Skeletal muscle satellite cell (primary cell): ENCODE results near the gene ADD1.
"Not testable (repeated sequence)": the region's sequence is repeated elsewhere in the genome, so short reads cannot be mapped to it uniquely, and the experiment has no call there.

Experiments used
- H3K27me3 ChIP-seq: 2 replicates; pipeline ENCODE4 v1.7.0; 2013; ENCODE audit warnings: low read length; ENCODE audit not compliant: control insufficient read depth, insufficient read depth
- H3K36me3 ChIP-seq: 2 replicates; pipeline ENCODE4 v1.7.0; 2013; ENCODE audit warnings: mild to moderate bottlenecking, control low read depth, low read length; ENCODE audit not compliant: insufficient read depth
- H3K4me1 ChIP-seq: 2 replicates; pipeline ENCODE4 v1.7.0; 2013; ENCODE audit warnings: low read length; ENCODE audit not compliant: control insufficient read depth, insufficient read depth
- H3K4me2 ChIP-seq: 2 replicates; pipeline ENCODE4 v1.7.0; 2013; ENCODE audit warnings: mild to moderate bottlenecking, low read length
- H3K4me3 ChIP-seq: 2 replicates; pipeline ENCODE4 v1.7.0; 2013; ENCODE audit warnings: low read length
- H3K9ac ChIP-seq: 2 replicates; pipeline ENCODE4 v1.7.0; 2013; ENCODE audit warnings: mild to moderate bottlenecking, low read depth, low read length, moderate library complexity
- H3K9me3 ChIP-seq: replicated peaks from 2 replicates; pipeline ENCODE4 v1.7.0; 2013; ENCODE audit warnings: mild to moderate bottlenecking, control low read depth, low read length

Gene ADD1

DNA sequence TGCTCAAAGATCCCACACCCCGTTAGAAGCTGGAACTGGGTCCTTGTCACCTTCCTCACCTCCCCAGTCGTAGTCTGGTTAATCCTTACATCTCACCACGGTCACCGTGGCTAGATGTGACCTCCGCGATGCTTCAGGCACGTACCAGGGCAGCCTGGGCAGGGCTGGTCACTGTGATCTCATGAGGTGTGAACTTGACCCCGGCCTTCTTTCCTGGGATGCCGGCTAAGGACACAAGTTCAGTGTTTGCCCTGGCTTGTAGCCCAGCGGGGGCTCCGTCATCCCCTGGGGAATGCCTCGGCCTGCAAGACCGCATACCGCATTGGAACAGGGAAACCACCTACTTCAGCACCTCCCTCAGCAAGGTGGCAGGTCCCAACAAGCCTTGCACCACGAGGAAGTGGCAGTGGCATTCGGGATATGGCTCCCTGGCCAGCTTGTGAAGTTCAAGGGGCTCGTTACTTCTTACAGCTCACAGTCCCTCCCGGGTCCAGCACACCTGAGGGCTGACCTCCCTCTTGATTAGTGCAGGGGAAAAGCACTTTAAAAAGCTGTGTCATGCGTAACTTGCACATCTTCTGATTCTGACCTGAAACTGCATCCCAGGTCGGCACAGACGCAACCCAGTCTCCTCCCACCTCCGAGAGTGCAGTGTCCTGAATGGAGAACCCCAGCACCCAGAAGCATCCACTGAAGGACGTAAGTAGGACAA, 93.7 kb downstream of the ADD1 start:
- peaks cover 39% of the 10 kb centered on the region for H3K4me1 ChIP-seq
- no peaks in the 10 kb centered on the region for H3K9me3 ChIP-seq
- H3K4me3 ChIP-seq, result no peak overlapping the region
- H3K4me2 ChIP-seq, result peak overlapping the region; percentile 95
- no peaks in the 10 kb centered on the region for H3K27me3 ChIP-seq
- peaks cover 52% of the 10 kb centered on the region for H3K36me3 ChIP-seq
- no peak overlapping the region for H3K9ac ChIP-seq

DNA sequence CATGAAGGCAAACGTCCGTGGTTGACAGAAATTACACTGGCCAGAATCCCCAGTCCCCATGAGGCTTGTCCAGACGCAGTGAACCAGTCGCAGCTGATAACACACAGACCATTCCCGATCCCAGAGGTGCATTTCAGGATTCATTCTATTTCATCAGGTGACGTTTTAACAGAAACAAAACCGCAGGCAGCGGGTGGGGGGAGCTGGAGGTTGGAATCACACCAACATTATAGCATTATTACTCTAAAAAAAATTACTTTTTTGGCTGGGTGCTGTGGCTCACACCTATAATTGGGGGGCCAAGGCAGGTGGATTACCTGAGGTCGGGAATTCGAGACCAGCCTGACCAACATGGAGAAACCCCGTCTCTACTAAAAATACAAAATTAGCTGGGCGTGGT, 94.3 kb downstream of the ADD1 start:
- no peak overlapping the region for H3K4me3 ChIP-seq

GRCh38 chr4:2938411-2938810, 94.8 kb downstream of the ADD1 start:
- H3K27me3 ChIP-seq, H3K9me3 ChIP-seq, H3K9ac ChIP-seq, H3K4me2 ChIP-seq, H3K4me3 ChIP-seq: not testable (repeated sequence)
- H3K4me1 ChIP-seq, result peaks cover 28% of the 10 kb centered on the region
- peaks cover 58% of the 10 kb centered on the region for H3K36me3 ChIP-seq

More for the DNA sequence above, 94.3 kb downstream of the ADD1 start:
- Histone ChIP-seq H3K9ac (no peak overlapping the region), H3K4me2 (no peak overlapping the region), H3K36me3 (peaks cover 54% of the 10 kb centered on the region), H3K9me3 (no peaks in the 10 kb centered on the region), H3K27me3 (no peaks in the 10 kb centered on the region), H3K4me1 (peaks cover 32% of the 10 kb centered on the region)

DNA sequence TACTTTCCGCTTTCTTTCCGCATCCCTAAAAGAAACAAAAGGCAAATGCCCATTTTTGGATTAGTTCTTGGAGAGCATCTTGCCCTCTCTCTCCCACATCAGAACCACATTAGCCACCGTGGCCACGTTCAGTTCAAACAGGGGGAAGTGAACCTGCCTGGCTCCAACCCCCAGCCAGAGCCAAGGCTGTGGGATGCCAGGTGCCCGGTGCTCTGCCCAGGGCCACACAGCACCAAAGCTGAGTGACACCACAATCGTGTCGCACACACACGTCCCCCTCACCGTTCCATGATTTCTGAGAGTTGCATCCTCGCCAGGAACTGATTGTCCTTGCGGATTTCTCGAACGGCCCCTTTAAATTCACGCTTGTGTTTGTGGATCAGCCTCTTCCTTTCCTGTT, 95.3 kb downstream of the ADD1 start:
- H3K4me1 ChIP-seq, result peaks cover 24% of the 10 kb centered on the region
- H3K27me3 ChIP-seq, result no peaks in the 10 kb centered on the region
- no peak overlapping the region for H3K4me2 ChIP-seq
- no peak overlapping the region for H3K9ac ChIP-seq
- H3K36me3 ChIP-seq, result peaks cover 59% of the 10 kb centered on the region
- no peak overlapping the region for H3K4me3 ChIP-seq
- no peaks in the 10 kb centered on the region for H3K9me3 ChIP-seq

DNA sequence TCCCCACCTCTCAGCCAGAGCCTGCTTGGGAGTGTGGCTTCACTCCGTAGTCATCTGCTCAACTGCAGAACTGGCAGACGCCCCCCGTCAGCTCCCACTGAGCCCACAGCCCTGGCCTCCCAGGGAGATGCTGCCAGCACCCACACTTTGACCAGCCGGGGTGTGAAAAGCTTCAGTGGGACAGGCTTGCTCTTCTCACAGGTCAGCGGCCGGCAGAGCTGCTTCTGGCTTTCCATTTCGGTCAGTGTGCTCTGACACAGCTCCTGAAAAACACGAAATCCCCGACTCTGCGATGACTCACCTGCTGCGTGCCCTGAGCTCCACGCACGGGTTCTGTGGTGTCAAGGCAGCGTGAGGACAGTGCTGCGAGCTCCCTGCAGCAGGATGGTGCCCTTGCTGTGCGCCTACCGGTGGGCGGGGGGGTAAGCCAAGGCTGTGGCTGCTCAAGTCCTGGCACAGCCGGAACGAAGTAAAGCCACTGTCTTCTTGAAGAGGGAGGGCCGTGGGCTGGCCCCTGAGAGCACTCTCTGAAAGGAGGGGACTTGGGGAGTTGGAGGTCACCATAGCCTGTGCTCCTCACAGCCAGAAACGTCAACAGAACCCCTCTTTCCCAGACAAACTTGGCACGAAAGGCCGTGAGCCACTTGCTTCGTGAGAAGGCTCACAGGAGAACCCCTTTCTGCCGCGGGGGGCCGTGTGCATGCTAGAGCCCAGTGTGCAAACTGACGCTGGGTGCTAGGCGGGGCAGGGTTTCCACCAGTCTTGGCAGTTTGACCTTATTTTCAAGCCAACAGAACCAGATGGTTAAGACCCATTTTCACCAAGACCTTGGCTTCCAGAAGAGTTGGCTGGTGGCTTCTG, 96.0 kb downstream of the ADD1 start:
- Histone ChIP-seq H3K9ac (no peak overlapping the region), H3K4me1 (peaks cover 24% of the 10 kb centered on the region)

DNA sequence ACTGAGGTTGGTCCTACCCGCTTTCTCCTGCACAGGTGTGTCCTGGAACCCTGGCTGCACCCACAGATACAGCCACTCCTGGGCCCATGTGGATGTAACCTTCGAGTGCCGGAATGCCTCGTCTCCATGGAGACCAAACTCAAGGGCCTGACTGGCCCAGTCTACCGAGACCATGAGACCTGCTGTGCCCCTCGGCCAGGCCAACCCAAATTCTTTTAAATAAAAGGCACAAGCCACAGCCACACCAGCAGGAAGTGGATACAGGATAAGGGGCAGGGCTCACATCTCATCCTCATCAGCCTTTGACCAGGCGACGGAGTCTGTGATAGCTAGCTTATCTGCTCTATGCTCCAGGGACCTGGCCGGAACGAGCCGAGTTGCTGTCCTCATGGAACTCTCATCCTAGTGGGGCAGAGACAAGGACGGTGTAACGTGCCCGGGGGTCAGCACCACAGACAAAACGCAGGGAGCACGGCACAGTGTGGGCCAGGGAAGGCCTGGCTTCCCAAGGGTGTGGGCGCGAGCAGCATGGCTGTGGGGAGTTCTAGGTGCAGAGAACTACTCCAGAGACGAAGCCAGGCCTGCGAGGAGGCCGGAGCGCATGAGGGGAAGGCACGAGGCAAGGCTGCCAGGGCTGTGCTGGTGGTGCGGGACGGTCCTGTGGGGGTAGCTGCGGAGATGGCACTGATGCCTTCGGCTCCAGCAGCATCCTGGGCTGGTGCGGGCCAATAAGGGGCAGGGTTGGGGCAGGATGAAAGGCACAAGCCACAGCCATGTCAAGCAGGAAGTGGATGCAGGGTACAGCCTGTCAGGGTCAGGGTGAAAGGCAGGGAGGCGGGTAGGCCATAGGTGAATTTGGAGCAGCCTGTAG, 96.9 kb downstream of the ADD1 start:
- no peaks in the 10 kb centered on the region for H3K27me3 ChIP-seq
- no peak overlapping the region for H3K4me3 ChIP-seq
- peaks cover 72% of the 10 kb centered on the region for H3K36me3 ChIP-seq
- no peak overlapping the region for H3K4me2 ChIP-seq
- H3K9ac ChIP-seq, result no peak overlapping the region
- no peaks in the 10 kb centered on the region for H3K9me3 ChIP-seq
- H3K4me1 ChIP-seq, result peaks cover 22% of the 10 kb centered on the region

More for the DNA sequence above, 96.0 kb downstream of the ADD1 start:
- H3K36me3 ChIP-seq, result peaks cover 63% of the 10 kb centered on the region
- no peaks in the 10 kb centered on the region for H3K9me3 ChIP-seq
- H3K4me2 ChIP-seq, result no peak overlapping the region
- no peak overlapping the region for H3K4me3 ChIP-seq
- no peaks in the 10 kb centered on the region for H3K27me3 ChIP-seq

DNA sequence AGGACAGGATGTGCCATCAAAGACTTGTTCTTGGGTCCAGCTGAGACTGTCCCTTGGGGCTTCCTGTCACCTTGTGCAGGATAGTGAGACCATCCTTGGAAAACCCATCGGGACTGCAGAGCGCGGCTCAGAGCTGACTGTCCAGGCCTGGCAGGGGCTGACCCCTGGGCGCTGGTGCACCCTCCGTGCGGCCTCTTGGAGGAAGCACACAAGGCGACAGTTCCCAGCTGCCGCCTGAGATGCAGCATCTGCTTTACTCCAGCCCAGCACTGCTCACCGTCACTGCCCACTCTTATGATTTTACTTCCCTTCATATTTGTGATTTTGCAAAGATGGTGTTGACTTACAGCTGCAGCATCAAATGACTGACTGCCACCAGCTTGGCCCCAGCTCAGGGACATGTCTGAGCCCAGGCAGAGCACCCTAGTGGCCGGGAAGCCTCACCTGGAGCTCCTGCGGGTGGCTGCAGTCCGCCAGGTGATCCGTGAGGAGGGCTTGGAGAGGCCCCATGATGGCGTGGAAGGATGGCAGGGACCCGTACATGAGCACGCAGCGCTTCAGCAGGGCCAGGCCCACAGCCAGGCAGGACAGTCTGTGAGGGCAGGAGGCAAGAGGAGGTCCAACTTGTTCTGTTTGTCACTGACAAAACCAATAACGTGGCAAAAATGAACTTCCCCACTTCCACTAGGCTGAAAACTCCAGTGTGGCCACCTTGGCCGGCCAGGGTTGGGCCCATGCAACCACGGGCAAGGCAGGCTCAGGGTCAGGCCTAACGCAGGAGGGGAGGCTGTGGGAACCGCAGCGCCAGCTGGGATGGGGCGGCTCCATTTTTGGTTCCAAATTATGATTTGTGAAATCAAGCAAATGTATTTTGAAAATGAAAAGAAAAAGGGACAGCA, 97.7 kb downstream of the ADD1 start:
- Histone ChIP-seq H3K36me3 (peaks cover 78% of the 10 kb centered on the region), H3K9ac (no peak overlapping the region), H3K27me3 (no peaks in the 10 kb centered on the region), H3K9me3 (no peaks in the 10 kb centered on the region), H3K4me3 (no peak overlapping the region), H3K4me1 (peaks cover 13% of the 10 kb centered on the region), H3K4me2 (no peak overlapping the region)

DNA sequence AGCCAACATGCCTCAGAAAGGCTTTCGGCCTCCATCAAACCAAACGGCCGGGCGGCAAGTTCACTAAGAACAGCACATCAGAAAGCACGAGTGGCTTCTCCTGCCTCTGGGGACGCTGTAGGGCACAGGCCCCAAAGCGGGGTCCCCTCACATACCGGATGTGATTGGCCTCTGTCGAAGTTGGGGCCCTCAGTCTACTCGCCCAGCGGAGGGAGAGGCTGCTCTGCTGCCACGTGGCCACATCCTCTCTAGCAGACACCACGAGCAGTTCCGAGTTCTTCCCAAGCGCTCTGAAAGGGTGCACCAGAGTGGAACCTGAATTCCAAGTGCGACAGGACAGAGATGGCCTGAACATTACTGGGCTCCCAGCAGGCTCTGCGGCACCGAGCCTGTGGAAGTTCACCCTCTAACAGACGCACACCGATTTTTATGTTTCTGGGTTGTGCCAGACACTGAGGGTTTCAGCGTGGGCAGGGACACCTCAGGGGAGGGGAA, 98.4 kb downstream of the ADD1 start:
- no peaks in the 10 kb centered on the region for H3K9me3 ChIP-seq
- H3K9ac ChIP-seq, result no peak overlapping the region
- H3K4me3 ChIP-seq, result no peak overlapping the region
- no peaks in the 10 kb centered on the region for H3K27me3 ChIP-seq
- no peak overlapping the region for H3K4me2 ChIP-seq
- H3K36me3 ChIP-seq, result peaks cover 85% of the 10 kb centered on the region
- H3K4me1 ChIP-seq, result peaks cover 6% of the 10 kb centered on the region

GRCh38 chr4:2942532-2943363, 99.1 kb downstream of the ADD1 start:
- H3K9ac ChIP-seq, result no peak overlapping the region
- H3K4me2 ChIP-seq, result no peak overlapping the region
- no peaks in the 10 kb centered on the region for H3K4me1 ChIP-seq
- no peaks in the 10 kb centered on the region for H3K27me3 ChIP-seq
- no peak overlapping the region for H3K4me3 ChIP-seq
- H3K9me3 ChIP-seq, result no peaks in the 10 kb centered on the region
- peaks cover 85% of the 10 kb centered on the region for H3K36me3 ChIP-seq
